H4 (cell line): ENCODE results near the gene MYO9B. TPM values are rescaled to one million over a fixed set of nuclear protein-coding genes. Genes with fewer than 3 reads are reported as not detected.
"Not testable (repeated sequence)": the region's sequence is repeated elsewhere in the genome, so short reads cannot be mapped to it uniquely, and the experiment has no call there.

Experiments
- DNase-seq: peaks from one replicate; pipeline ENCODE4 v3.0.0-alpha.2; 2015; ENCODE audit warnings: low spot score
- total RNA-seq: library from RNA; depleted of rRNA; stranded (reverse); fragments of >200 nt; shearing (Covaris generic); gene quantifications from 2 replicates; pipeline ENCODE4 v1.2.3, GENCODE V29; 2014

Gene MYO9B
- total RNA-seq, 1 experiment from 2014 or later: 21.0 TPM

GRCh38 chr19:17088552-17088951 is 13.0 kb downstream of the MYO9B start:
- DNase-seq: no peak

GRCh38 chr19:17090583-17090982 is 15.0 kb downstream of the MYO9B start:
- no peak for DNase-seq

GRCh38 chr19:17091758-17092333 is 16.3 kb downstream of the MYO9B start:
- DNase-seq: no peak

- DNase-seq: no peak
Observed at GRCh38 chr19:17092696-17093095, 17.1 kb downstream of the MYO9B start.

GRCh38 chr19:17094694-17095093 is 19.1 kb downstream of the MYO9B start:
- not testable (repeated sequence) for DNase-seq

- no peak for DNase-seq
Observed at GRCh38 chr19:17095141-17095919, 19.8 kb downstream of the MYO9B start.

GRCh38 chr19:17097593-17098126 is 22.1 kb downstream of the MYO9B start:
- peak; percentile 56 for DNase-seq

GRCh38 chr19:17098326-17098725 is 22.7 kb downstream of the MYO9B start:
- no peak for DNase-seq

GRCh38 chr19:17101686-17102628 is 26.4 kb downstream of the MYO9B start:
- no peak for DNase-seq

- DNase-seq: peak; percentile 42
Observed at GRCh38 chr19:17103177-17103576, 27.6 kb downstream of the MYO9B start.

- DNase-seq: no peak
Observed at GRCh38 chr19:17104679-17105078, 29.1 kb downstream of the MYO9B start.

GRCh38 chr19:17105556-17105955 is 30.0 kb downstream of the MYO9B start:
- DNase-seq: no peak

GRCh38 chr19:17106964-17107363 is 31.4 kb downstream of the MYO9B start:
- DNase-seq: not testable (repeated sequence)

GRCh38 chr19:17107546-17108452 is 32.2 kb downstream of the MYO9B start:
- peak; percentile 94 for DNase-seq

- DNase-seq: no peak
Observed at GRCh38 chr19:17108453-17108784, 32.8 kb downstream of the MYO9B start.

- no peak for DNase-seq
Observed at GRCh38 chr19:17109300-17109699, 33.7 kb downstream of the MYO9B start.

- DNase-seq: no peak
Observed at GRCh38 chr19:17109962-17110598, 34.5 kb downstream of the MYO9B start.

- no peak for DNase-seq
Observed at GRCh38 chr19:17110599-17110966, 35.0 kb downstream of the MYO9B start.

GRCh38 chr19:17111766-17112165 is 36.2 kb downstream of the MYO9B start:
- DNase-seq: no peak

GRCh38 chr19:17112271-17112670 is 36.7 kb downstream of the MYO9B start:
- DNase-seq: no peak

- no peak for DNase-seq
Observed at GRCh38 chr19:17112700-17113099, 37.1 kb downstream of the MYO9B start.
